ENCODE measurements around the gene TOLLIP. TPM values are rescaled to one million over a fixed set of nuclear protein-coding genes. Genes with fewer than 3 reads are reported as not detected.

Gene TOLLIP
- total and polyA plus RNA-seq, 9 of the 15 experiments (the other 6 are each of a cell fraction or from before 2014, with no cell fraction given): 0.23 to 22.8 (median 7.1) TPM

DNA sequence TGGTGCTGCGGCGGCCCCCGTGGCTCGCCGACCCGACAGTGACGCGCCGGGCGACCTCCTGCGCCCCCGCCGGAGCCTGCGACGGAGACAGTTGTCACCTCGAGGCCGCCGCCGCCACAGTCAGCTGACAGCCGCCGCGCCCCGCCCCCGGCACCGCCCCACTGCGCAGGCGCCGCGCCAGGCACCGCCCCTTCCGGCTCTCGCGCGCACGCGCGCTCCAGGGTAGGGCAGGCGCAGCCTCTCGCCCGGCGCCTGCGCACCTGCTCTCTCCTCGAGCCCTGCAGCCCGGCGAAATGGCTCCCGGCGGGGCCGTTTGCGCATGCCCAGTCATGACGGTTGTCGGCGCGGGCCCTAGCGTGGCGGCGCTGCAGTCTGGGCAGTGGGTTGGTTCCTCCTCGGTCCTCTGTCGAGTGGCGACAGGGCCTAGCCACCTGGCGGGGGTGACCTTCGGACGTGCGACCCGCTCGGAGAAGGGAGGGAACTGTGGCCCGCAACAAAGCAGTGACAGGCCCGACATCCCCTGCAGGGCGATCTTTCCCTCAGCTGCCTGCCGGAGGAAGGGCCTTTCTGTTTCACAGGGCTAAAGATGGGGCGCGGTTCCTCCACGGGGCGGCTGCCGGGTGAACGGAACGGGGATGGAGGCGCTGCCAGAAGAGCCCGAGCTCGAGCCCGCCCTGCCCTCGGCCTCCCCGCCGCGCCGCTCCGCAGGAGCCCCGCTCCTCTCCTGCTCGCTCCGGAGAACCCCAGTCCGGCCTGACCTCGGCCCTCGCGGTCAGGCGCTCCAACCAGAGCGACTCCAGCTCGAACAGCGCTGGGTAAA lies at the start of gene TOLLIP (continued):
- TF ChIP-seq RBM22 (IDR thresholded peaks at IDR 0.05; ENCODE audit: low read depth, low read length, poor library complexity, severe bottlenecking) (no peak), PTRF (tag; IDR thresholded peaks at IDR 0.05) (no peak), ZNF384 (IDR thresholded peaks at IDR 0.05; ENCODE audit: low read depth, low read length) (no peak), RBFOX2 (IDR thresholded peaks at IDR 0.05; ENCODE audit: low read depth, low read length) (peak; percentile 94), ZNF253 (CRISPR knock-in tag; conservative IDR thresholded peaks at IDR 0.05) (no peak), ZNF644 (tag; IDR thresholded peaks at IDR 0.05; ENCODE audit: low read depth) (0 out of 2 replicates have a peak, but pooled peaks have one; percentile 64), SETDB1 (IDR thresholded peaks at IDR 0.05; ENCODE audit: low read length) (no peak), E2F1 (CRISPR knock-in tag; IDR thresholded peaks at IDR 0.05) (0 out of 2 replicates have a peak, but pooled peaks have one; percentile 37), NFE2 (IDR thresholded peaks at IDR 0.05; ENCODE audit: low read depth) (peak; percentile 7; the same call in 1 of the 2 replicates), PHB (CRISPR knock-in tag; IDR thresholded peaks at IDR 0.05) (no peak), EP400 (IDR thresholded peaks at IDR 0.05) (no peak), ATF6 (CRISPR knock-in tag; IDR thresholded peaks at IDR 0.05) (no peak), JUND (IDR thresholded peaks at IDR 0.05; ENCODE audit: borderline replicate concordance, low read depth, low read length) (no peak), JUND (tag; IDR thresholded peaks at IDR 0.05; ENCODE audit: borderline replicate concordance, low read depth, low read length) (peak; percentile 20; the same call in 1 of the 3 replicates), FUS (optimal IDR thresholded peaks at IDR 0.05; ENCODE audit: low read depth, low read length) (no peak), CTBP1 (IDR thresholded peaks at IDR 0.05; ENCODE audit: borderline replicate concordance) (0 out of 2 replicates have a peak, but pooled peaks have one; percentile 12), ZNF347 (CRISPR knock-in tag; IDR thresholded peaks at IDR 0.05; ENCODE audit: low read depth) (no peak), AFF4 (CRISPR knock-in tag; IDR thresholded peaks at IDR 0.05) (no peak; the same call in 1 of the 2 replicates), NUFIP1 (IDR thresholded peaks at IDR 0.05; ENCODE audit: partially characterized antibody) (peak; percentile 84), POLR2AphosphoS5 (IDR thresholded peaks at IDR 0.05; ENCODE audit: control insufficient read depth, insufficient read depth, low read depth, low read length) (peak; percentile 56; the same call in 1 of the 2 replicates), MBD2 (IDR thresholded peaks at IDR 0.05; ENCODE audit: borderline replicate concordance, low read depth) (peak; percentile 31; the same call in 1 of the 2 replicates)

Data from K562 (cell line).